SJCRH30 (cell line): ENCODE data around the gene MRPL24. TPM values are rescaled to one million over a fixed set of nuclear protein-coding genes. Genes with fewer than 3 reads are reported as not detected.

Experiments
- DNase-seq, 2 experiments: peaks; one replicate each; pipeline ENCODE4 v3.0.0-alpha.2; 2015 to 2020
- H3K27ac ChIP-seq: fragments of 250-450 bp; sonication (Bioruptor Pico); 2 replicates; pipeline ENCODE4 v1.5.1; 2020; ENCODE audit warnings: mild to moderate bottlenecking, moderate library complexity
- H3K27me3 ChIP-seq: fragments of 250-450 bp; sonication (Bioruptor Pico); 2 replicates; pipeline ENCODE4 v1.5.1; 2020; ENCODE audit warnings: mild to moderate bottlenecking, moderate library complexity
- H3K36me3 ChIP-seq: fragments of 250-450 bp; sonication (Bioruptor Pico); 2 replicates; pipeline ENCODE4 v1.5.1; 2020; ENCODE audit warnings: mild to moderate bottlenecking, moderate library complexity
- H3K4me1 ChIP-seq: fragments of 250-450 bp; sonication (Bioruptor Pico); 2 replicates; pipeline ENCODE4 v1.5.1; 2020; ENCODE audit warnings: mild to moderate bottlenecking, moderate library complexity
- H3K4me3 ChIP-seq: fragments of 250-450 bp; sonication (Bioruptor Pico); 2 replicates; pipeline ENCODE4 v1.5.1; 2020; ENCODE audit warnings: mild to moderate bottlenecking, moderate library complexity
- H3K9me3 ChIP-seq: fragments of 250-450 bp; sonication (Bioruptor Pico); replicated peaks from 2 replicates; pipeline ENCODE4 v1.5.1; 2020; ENCODE audit warnings: mild to moderate bottlenecking, moderate library complexity
- total RNA-seq: library from RNA; depleted of rRNA; stranded (reverse); fragments of >200 nt; shearing (Covaris generic); gene quantifications from 2 replicates; pipeline ENCODE4 v1.2.3, GENCODE V29; 2014; rRNA removed

Gene MRPL24
- 53.4 and 61.3 TPM in 2 replicates for total RNA-seq

- DNase-seq = peak; percentile 97 to 99
- no peaks in the 10 kb centered on the region for H3K9me3 ChIP-seq
- H3K4me3 ChIP-seq = peak within 1 kb of the TSS; percentile 81
- peak within 1 kb of the TSS; percentile 66 for H3K27ac ChIP-seq
- H3K27me3 ChIP-seq = no peaks in the 10 kb centered on the region
- H3K4me1 ChIP-seq = peaks cover 9% of the 10 kb centered on the region; the same call in 1 of the 2 replicates
- peaks cover 19% of the 10 kb centered on the region; the same call in 1 of the 2 replicates for H3K36me3 ChIP-seq
These were observed at the start of gene MRPL24 for GRCh38 chr1:156740741-156741480. MRPL24 (minus strand) TSS chr1:156741088; CDS start chr1:156738704, 2,384 bp downstream.

GRCh38 chr1:156789621-156790318 lies 48.9 kb upstream of the MRPL24 start:
- no peaks in the 10 kb centered on the region for H3K9me3 ChIP-seq
- no peak overlapping the region for H3K27ac ChIP-seq
- no peaks in the 10 kb centered on the region for H3K4me1 ChIP-seq
- H3K36me3 ChIP-seq = peaks cover 42% of the 10 kb centered on the region
- no peaks in the 10 kb centered on the region for H3K27me3 ChIP-seq
- DNase-seq = no peak
- H3K4me3 ChIP-seq = no peak overlapping the region

DNA sequence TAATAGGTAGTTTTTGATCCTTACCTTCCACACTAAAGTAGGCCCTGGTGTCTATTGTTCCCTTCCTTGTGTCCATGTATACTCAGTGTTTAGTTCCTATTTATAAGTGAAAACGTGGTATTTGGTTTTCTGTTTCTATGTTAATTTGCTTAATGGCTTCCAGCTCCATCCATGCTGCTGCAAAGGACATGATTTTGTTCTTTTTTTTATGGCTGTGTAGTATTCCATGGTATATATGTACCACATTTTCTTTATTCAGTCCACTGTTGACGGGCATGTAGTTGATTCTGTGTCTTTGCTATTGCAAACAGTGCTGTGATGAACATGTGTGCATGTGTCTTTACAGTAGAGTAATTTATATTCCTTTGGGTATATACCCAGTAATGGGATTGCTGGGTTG lies 47.2 kb upstream of the MRPL24 start:
- H3K4me3 ChIP-seq = no peak overlapping the region
- no peak overlapping the region for H3K27ac ChIP-seq
- no peaks in the 10 kb centered on the region for H3K27me3 ChIP-seq
- H3K9me3 ChIP-seq = no peaks in the 10 kb centered on the region
- peaks cover 48% of the 10 kb centered on the region for H3K36me3 ChIP-seq
- no peak for DNase-seq
- H3K4me1 ChIP-seq = no peaks in the 10 kb centered on the region

DNA sequence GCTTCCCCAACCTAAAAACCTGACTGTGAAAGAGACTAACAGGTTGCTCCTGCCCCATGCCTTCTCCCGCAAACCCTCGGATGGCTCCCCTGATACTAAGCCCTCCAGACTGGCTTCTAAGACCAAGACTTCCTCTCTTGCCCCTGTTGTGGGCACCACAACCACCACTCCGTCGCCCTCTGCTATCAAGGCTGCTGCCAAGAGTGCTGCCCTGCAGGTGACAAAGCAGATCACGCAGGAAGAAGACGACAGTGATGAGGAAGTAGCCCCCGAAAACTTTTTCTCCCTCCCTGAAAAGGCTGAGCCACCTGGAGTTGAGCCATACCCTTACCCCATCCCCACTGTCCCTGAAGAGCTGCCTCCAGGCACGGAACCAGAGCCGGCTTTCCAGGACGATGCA lies 45.8 kb upstream of the MRPL24 start:
- no peaks in the 10 kb centered on the region for H3K4me1 ChIP-seq
- H3K9me3 ChIP-seq = no peaks in the 10 kb centered on the region
- peaks cover 46% of the 10 kb centered on the region for H3K36me3 ChIP-seq
- no peaks in the 10 kb centered on the region for H3K27me3 ChIP-seq
- H3K4me3 ChIP-seq = no peak overlapping the region
- H3K27ac ChIP-seq = no peak overlapping the region
- no peak for DNase-seq

DNA sequence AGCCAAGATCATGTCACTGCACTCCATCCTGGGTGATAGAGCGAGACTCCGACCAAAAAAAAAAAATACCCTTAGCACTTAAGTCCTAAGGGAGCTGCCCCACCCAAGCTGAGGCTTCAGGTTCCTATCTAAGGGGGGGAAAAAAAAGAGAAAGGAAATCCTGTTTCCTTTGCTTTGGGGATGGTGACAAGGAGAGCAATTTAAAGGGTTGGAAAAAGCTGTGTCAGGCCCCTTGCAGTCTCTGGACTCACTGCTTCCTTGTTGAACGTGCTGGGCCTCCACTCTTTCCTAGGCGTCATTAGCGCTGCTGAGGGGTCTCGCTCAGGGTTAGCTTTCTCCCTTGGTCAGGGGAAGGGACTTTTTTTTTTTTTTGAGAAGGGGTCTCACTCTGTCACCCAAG lies 44.6 kb upstream of the MRPL24 start:
- Histone ChIP-seq H3K36me3 (peaks cover 38% of the 10 kb centered on the region), H3K27ac (no peak overlapping the region), H3K27me3 (no peaks in the 10 kb centered on the region), H3K9me3 (no peaks in the 10 kb centered on the region), H3K4me3 (no peak overlapping the region), H3K4me1 (no peaks in the 10 kb centered on the region)
- DNase-seq = no peak

DNA sequence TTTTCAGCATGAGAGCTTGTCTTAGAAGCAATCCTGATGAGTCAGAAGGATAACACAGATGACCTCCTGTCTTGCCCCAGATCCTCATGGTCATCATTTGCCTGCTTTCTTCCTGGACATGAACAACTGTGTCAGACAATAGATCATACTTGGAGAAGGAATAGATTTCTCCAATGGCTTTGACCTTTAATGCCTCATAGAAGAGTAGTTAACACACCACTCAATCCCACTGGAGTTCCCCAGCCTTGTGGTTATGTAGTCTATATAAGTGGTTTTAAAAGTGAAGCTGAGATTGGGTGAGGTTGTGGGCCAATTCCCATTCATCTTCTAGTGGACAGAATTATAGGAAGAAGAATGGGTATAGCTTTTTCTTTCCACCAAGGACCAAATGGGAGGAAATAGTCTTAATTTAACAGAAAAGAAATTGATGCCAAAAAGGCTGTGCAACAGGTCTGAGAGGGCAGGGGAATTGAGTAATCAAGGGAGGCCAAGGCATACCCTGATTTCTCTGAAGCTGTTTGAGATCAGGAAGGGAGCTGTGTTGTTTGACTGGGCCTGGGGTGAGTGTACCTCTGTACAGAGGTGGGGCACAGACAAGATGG lies 40.8 kb upstream of the MRPL24 start:
- Histone ChIP-seq H3K9me3 (no peaks in the 10 kb centered on the region), H3K4me3 (no peak overlapping the region), H3K27ac (no peak overlapping the region), H3K27me3 (no peaks in the 10 kb centered on the region), H3K4me1 (no peaks in the 10 kb centered on the region), H3K36me3 (peaks cover 18% of the 10 kb centered on the region; the same call in 1 of the 2 replicates)
- no peak for DNase-seq

- H3K9me3 ChIP-seq = no peaks in the 10 kb centered on the region
- no peak overlapping the region for H3K4me3 ChIP-seq
- peaks cover 9% of the 10 kb centered on the region for H3K36me3 ChIP-seq
- no peaks in the 10 kb centered on the region for H3K27me3 ChIP-seq
- H3K4me1 ChIP-seq = no peaks in the 10 kb centered on the region
- no peak overlapping the region for H3K27ac ChIP-seq
- no peak for DNase-seq
These were observed 36.7 kb upstream of the MRPL24 start for GRCh38 chr1:156777573-156777972.

DNA sequence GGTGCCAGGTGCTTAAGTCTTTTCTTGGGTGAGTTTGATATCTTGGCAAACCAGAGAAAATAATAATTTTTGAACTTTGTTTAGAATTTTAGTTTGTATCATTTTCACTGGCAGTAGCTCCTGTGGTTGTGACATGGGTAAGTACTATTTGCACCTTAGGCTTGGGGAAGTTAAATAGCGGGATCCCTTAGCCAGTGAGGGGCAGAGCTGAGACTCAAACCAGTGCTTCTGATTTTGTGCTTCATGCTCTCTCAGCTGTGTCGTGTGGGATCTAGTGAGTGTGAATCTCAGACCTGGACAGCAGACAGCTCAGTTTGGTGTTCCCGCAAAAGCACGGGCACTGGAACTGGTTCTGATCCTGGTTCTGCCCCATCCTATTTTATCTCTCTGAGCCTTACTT lies 36.1 kb upstream of the MRPL24 start:
- no peaks in the 10 kb centered on the region for H3K4me1 ChIP-seq
- H3K27me3 ChIP-seq = no peaks in the 10 kb centered on the region
- no peak overlapping the region for H3K27ac ChIP-seq
- peaks cover 8% of the 10 kb centered on the region for H3K36me3 ChIP-seq
- no peak overlapping the region for H3K4me3 ChIP-seq
- DNase-seq = no peak
- H3K9me3 ChIP-seq = no peaks in the 10 kb centered on the region

- Histone ChIP-seq H3K27ac (no peak overlapping the region), H3K9me3 (no peaks in the 10 kb centered on the region), H3K4me3 (no peak overlapping the region), H3K4me1 (no peaks in the 10 kb centered on the region), H3K36me3 (peaks cover 9% of the 10 kb centered on the region), H3K27me3 (no peaks in the 10 kb centered on the region)
- DNase-seq = no peak
These were observed 34.9 kb upstream of the MRPL24 start for GRCh38 chr1:156775799-156776198.

DNA sequence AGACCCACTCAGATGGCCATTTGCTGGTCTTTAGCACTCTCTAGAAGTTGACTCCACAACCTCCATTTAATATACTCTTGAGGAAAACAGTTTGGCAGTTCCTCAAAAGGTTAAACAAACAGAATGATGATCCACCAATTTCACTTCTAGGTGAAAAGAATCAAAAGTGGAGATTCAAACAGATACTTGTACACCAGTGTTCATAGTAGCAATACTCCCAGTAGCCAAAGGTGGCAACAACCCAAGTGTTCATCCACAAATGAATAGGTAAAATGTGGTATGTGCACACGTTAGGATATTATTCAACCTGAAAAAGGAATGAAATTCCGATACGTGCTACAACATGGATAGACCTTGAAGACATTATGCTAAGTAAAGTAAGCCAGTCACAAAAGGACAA lies 32.7 kb upstream of the MRPL24 start:
- DNase-seq = no peak
- no peak overlapping the region for H3K4me3 ChIP-seq
- no peaks in the 10 kb centered on the region for H3K9me3 ChIP-seq
- no peaks in the 10 kb centered on the region for H3K27me3 ChIP-seq
- peaks cover 13% of the 10 kb centered on the region for H3K36me3 ChIP-seq
- H3K4me1 ChIP-seq = no peaks in the 10 kb centered on the region; the same call in 1 of the 2 replicates
- H3K27ac ChIP-seq = no peak overlapping the region

DNA sequence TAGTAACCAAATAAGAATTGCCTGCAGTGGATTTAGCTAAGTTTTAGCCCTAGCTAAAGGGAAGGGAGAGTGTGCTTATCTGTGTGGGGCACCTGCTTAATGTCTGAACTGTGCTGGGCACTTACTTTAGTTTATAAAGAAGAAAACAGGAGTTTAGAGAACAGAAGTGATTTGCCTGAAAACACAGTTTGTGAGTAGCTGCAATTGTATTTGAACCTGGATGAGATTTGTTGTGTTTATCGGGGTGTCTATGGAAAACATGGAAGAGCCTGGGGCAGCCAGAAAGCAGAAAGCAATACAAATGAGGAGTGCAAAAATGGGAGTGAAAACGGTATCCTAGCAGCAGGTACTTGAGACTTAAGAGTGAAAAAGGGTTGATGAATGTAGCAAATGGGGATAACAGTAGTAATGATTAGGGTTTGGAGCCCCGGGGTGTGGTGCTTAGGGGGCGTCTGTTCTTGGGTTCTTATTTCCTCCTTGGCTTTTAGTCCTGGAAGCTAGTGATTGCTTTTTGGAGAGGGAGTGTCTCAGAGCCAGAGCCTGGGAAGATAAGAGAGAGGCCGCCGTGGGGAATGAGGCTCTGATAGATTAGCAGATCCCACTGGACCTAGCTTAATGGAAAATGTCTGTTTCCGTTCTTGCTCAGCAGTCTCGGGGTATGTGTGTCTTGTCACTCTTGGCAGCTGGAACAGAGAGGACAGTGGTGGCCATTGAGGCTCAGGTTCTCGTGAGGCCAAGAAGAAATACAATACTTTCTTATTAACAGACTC lies 32.0 kb upstream of the MRPL24 start:
- no peak overlapping the region for H3K4me3 ChIP-seq
- DNase-seq = no peak
- H3K36me3 ChIP-seq = peaks cover 13% of the 10 kb centered on the region
- no peaks in the 10 kb centered on the region for H3K9me3 ChIP-seq
- H3K27me3 ChIP-seq = no peaks in the 10 kb centered on the region
- H3K27ac ChIP-seq = no peak overlapping the region
- H3K4me1 ChIP-seq = no peaks in the 10 kb centered on the region; the same call in 1 of the 2 replicates

DNA sequence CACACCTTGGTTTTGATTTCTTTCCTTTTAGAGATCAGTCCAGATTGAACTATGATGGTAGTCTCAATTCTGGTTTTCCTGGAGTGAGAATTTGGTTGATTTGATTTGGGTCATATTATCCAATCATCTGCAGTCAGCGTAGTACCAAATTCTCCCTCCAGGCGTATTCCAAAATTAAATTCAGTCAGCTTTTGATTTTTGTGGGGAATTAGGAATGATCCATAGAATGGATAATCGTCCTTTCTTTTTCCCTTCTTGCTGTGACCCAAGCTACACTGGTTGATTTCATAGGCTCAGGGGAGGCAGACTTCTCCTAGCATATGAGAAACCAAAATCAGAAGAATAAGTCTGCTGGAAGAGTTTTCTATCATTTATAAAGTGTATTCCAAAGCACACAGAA lies 31.3 kb upstream of the MRPL24 start:
- Histone ChIP-seq H3K9me3 (no peaks in the 10 kb centered on the region), H3K27me3 (no peaks in the 10 kb centered on the region), H3K36me3 (peaks cover 13% of the 10 kb centered on the region), H3K4me3 (no peak overlapping the region), H3K27ac (no peak overlapping the region), H3K4me1 (no peaks in the 10 kb centered on the region; the same call in 1 of the 2 replicates)
- no peak for DNase-seq

- peaks cover 3% of the 10 kb centered on the region; the same call in 1 of the 2 replicates for H3K4me1 ChIP-seq
- H3K36me3 ChIP-seq = peaks cover 12% of the 10 kb centered on the region
- peak overlapping the region; percentile 75 for H3K4me3 ChIP-seq
- H3K27me3 ChIP-seq = no peaks in the 10 kb centered on the region
- H3K9me3 ChIP-seq = no peaks in the 10 kb centered on the region
- no peak for DNase-seq
- H3K27ac ChIP-seq = no peak overlapping the region
These were observed 27.9 kb upstream of the MRPL24 start for GRCh38 chr1:156768610-156769295.
